Activated CD8-positive, alpha-beta T cell treated with anti-CD3 and anti-CD28 coated beads, Interleukin-2, amount 10 ng/mL, durations not matched to agents 7 days and 5 days (primary cell): ENCODE data around the gene GRIA1. TPM values are rescaled to one million over a fixed set of nuclear protein-coding genes. Genes with fewer than 3 reads are reported as not detected.

Source experiments
- ATAC-seq: fragments of 150-1000 bp; cut with Tn5 transposase; one replicate; pipeline ENCODE4 v1.10.0; 2021; ENCODE audit warnings: moderate library complexity
- CTCF ChIA-PET: fragments of 350-600 bp; sonication (Branson Sonifier 250); formaldehyde crosslinking; loops from one replicate; lab custom pipeline; 2021; ENCODE audit warnings: antibody characterized with exemption; lab: Charles Lee
- POLR2A ChIA-PET: fragments of 350-600 bp; sonication (Branson Sonifier 250); formaldehyde crosslinking; loops from one replicate; lab custom pipeline; 2021; ENCODE audit warnings: antibody characterized with exemption; lab: Charles Lee
- DNase-seq: peaks from one replicate; pipeline ENCODE4 v3.0.0-alpha.2; 2020
- H3K27ac Mint-ChIP-seq: one replicate; pipeline ENCODE4 v1.8.0; 2021; ENCODE audit warnings: mild to moderate bottlenecking, mixed read lengths
- H3K27me3 Mint-ChIP-seq: one replicate; pipeline ENCODE4 v1.8.0; 2021; ENCODE audit warnings: low read depth, mixed read lengths
- H3K36me3 Mint-ChIP-seq: one replicate; pipeline ENCODE4 v1.8.0; 2021; ENCODE audit warnings: low read depth, mixed read lengths
- H3K4me1 Mint-ChIP-seq: one replicate; pipeline ENCODE4 v1.8.0; 2021; ENCODE audit warnings: low read depth, mixed read lengths
- H3K4me3 Mint-ChIP-seq: one replicate; pipeline ENCODE4 v1.8.0; 2021; ENCODE audit warnings: mild to moderate bottlenecking, mixed read lengths
- H3K9me3 Mint-ChIP-seq: one replicate; pipeline ENCODE4 v1.8.0; 2022; ENCODE audit warnings: mixed read lengths; ENCODE audit not compliant: insufficient read depth
- total RNA-seq, 2 experiments: library from RNA; stranded (reverse); gene quantifications; one replicate each; pipeline ENCODE4 v1.2.3, GENCODE V29; 2021

The GRIA1 gene
- total RNA-seq, 2 experiments from 2014 or later = not detected

- Mint-ChIP-seq H3K36me3 (no peaks in the 10 kb centered on the region), H3K4me1 (no peaks in the 10 kb centered on the region), H3K27ac (no peak overlapping the region), H3K4me3 (no peak overlapping the region), H3K27me3 (no peaks in the 10 kb centered on the region), H3K9me3 (no peaks in the 10 kb centered on the region)
- ATAC-seq (no peak), DNase-seq (no peak)
- CTCF ChIA-PET = no interaction called here
- POLR2A ChIA-PET = no interaction called here
Measured at GRCh38 chr5:153533546-153533945, 43.1 kb downstream of the GRIA1 start.

- H3K36me3 Mint-ChIP-seq = no peaks in the 10 kb centered on the region
- H3K4me3 Mint-ChIP-seq = no peak overlapping the region
- ChIA-PET POLR2A (no interaction called here), CTCF (no interaction called here)
- DNase-seq (no peak), ATAC-seq (no peak)
- no peaks in the 10 kb centered on the region for H3K4me1 Mint-ChIP-seq
- no peaks in the 10 kb centered on the region for H3K27me3 Mint-ChIP-seq
- no peak overlapping the region for H3K27ac Mint-ChIP-seq
- H3K9me3 Mint-ChIP-seq = no peaks in the 10 kb centered on the region
Measured at GRCh38 chr5:153534102-153534501, 43.6 kb downstream of the GRIA1 start.

GRCh38 chr5:153537207-153537606 lies 46.7 kb downstream of the GRIA1 start:
- DNase-seq (no peak), ATAC-seq (no peak)
- Mint-ChIP-seq H3K4me1 (no peaks in the 10 kb centered on the region), H3K36me3 (no peaks in the 10 kb centered on the region), H3K27me3 (no peaks in the 10 kb centered on the region), H3K4me3 (no peak overlapping the region), H3K27ac (no peak overlapping the region), H3K9me3 (peaks cover 3% of the 10 kb centered on the region)
- POLR2A ChIA-PET = no interaction called here
- CTCF ChIA-PET = no interaction called here

DNA sequence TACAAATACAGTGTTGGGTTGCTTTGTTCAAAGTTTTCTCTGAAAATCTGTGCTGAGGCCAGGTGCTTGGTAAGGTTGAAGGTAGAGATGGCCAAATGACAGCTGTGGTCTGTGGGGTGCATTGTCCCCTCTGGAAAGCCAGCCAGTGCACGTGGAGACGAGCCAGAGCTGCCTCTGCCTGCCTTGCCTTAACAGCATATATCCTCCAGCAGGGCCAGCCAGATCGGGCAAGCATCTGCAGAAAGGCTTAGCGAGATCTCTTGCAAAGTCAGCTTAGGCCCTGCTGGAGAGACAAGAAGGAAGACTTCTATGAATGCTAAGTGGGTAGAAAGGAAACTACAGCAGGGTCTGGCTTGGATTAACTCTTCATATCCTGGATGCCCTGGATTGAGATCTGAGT lies 49.5 kb downstream of the GRIA1 start:
- H3K27me3 Mint-ChIP-seq = no peaks in the 10 kb centered on the region
- no peak for ATAC-seq
- H3K36me3 Mint-ChIP-seq = no peaks in the 10 kb centered on the region
- H3K9me3 Mint-ChIP-seq = peaks cover 3% of the 10 kb centered on the region
- POLR2A ChIA-PET = no interaction called here
- no peak overlapping the region for H3K27ac Mint-ChIP-seq
- CTCF ChIA-PET = no interaction called here
- H3K4me1 Mint-ChIP-seq = no peaks in the 10 kb centered on the region
- no peak for DNase-seq
- H3K4me3 Mint-ChIP-seq = no peak overlapping the region

DNA sequence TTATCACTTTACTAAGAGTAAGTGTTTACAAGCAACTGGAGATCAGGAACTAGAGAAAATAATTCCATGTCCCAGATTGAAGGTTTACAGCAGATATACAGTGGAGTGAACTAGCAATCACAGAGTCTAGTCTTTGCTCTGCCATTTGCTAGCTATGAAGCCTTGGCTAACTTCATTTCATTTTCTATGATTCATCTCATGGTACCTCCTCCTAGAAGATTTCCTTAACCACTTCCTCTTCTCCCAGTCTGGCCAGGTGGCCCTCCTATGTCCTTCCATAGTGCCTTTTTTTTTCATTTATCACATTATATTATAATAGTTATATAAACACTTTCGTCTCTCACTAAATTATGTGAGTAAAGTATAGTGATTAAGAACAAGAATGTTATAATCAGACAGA lies 52.1 kb downstream of the GRIA1 start:
- POLR2A ChIA-PET = interaction anchor here (0.7 kb wide), 1 partner anchor 81 kb away, joined by 4 read pairs; no protein-coding TSS in a partner anchor
- H3K4me3 Mint-ChIP-seq = no peak overlapping the region
- DNase-seq = no peak

GRCh38 chr5:153543288-153543687 lies 52.8 kb downstream of the GRIA1 start:
- H3K27ac Mint-ChIP-seq = no peak overlapping the region
- no peaks in the 10 kb centered on the region for H3K4me1 Mint-ChIP-seq
- no peak for DNase-seq
- no peak for ATAC-seq
- ChIA-PET POLR2A (no interaction called here), CTCF (no interaction called here)
- H3K36me3 Mint-ChIP-seq = no peaks in the 10 kb centered on the region
- no peaks in the 10 kb centered on the region for H3K27me3 Mint-ChIP-seq
- no peak overlapping the region for H3K4me3 Mint-ChIP-seq
- peaks cover 3% of the 10 kb centered on the region for H3K9me3 Mint-ChIP-seq

More for the DNA sequence above, 52.1 kb downstream of the GRIA1 start:
- H3K36me3 Mint-ChIP-seq = no peaks in the 10 kb centered on the region
- no peak overlapping the region for H3K27ac Mint-ChIP-seq
- peaks cover 3% of the 10 kb centered on the region for H3K9me3 Mint-ChIP-seq
- no peak for ATAC-seq
- no peaks in the 10 kb centered on the region for H3K4me1 Mint-ChIP-seq
- no peaks in the 10 kb centered on the region for H3K27me3 Mint-ChIP-seq
- CTCF ChIA-PET = no interaction called here

DNA sequence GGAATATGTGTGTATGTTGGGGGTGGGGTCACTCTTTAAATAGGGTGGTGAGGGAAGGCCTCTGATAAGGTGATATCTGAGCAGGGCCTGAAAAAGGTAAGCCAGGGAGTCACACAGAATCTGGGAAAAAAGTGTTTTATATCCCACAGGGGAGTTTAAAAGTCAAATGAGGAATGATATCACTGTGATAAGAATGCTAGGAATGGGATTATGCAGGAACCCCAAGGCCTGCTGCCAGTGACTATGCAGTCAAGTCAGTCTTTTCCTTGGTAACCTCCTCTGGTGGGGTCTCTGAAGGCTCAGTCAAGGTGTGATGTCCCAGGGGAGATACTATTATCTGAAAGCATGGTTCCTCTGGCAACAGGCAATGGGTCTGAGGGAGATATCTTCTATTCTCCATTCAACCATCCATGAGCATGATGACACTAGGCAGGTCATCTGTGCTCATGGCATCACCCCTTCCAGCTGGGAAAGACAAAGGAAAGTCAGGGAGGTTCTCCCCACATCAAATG lies 53.5 kb downstream of the GRIA1 start:
- Mint-ChIP-seq H3K9me3 (peaks cover 3% of the 10 kb centered on the region), H3K4me3 (no peak overlapping the region), H3K27me3 (no peaks in the 10 kb centered on the region), H3K27ac (no peak overlapping the region), H3K4me1 (no peaks in the 10 kb centered on the region), H3K36me3 (no peaks in the 10 kb centered on the region)
- DNase-seq (no peak), ATAC-seq (no peak)
- ChIA-PET CTCF (no interaction called here), POLR2A (no interaction called here)

GRCh38 chr5:153544706-153545105 lies 54.2 kb downstream of the GRIA1 start:
- ATAC-seq (no peak), DNase-seq (no peak)
- ChIA-PET POLR2A (no interaction called here), CTCF (no interaction called here)
- Mint-ChIP-seq H3K36me3 (no peaks in the 10 kb centered on the region), H3K4me1 (no peaks in the 10 kb centered on the region), H3K9me3 (peaks cover 3% of the 10 kb centered on the region), H3K4me3 (no peak overlapping the region), H3K27me3 (no peaks in the 10 kb centered on the region), H3K27ac (no peak overlapping the region)

DNA sequence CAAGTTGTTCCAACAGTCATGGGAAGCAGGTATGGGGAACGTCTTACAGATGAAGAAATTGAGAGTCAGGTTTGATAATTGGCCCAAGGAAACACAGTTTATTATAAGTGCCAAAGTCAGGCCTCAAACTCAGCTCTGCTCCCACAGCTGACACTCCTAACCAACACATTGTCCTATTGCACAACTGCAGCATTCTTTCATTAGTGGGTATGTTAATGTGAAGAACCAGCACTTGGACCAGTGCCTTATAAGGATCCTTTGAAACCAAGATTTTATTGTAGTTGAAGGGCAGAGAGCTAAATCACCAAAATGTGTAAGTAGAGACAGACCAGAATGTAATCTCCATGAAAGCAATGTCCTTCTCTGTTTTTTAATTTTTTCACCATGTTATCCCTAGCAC lies 56.1 kb downstream of the GRIA1 start:
- CTCF ChIA-PET = no interaction called here
- Mint-ChIP-seq H3K36me3 (no peaks in the 10 kb centered on the region), H3K27me3 (no peaks in the 10 kb centered on the region), H3K4me3 (no peak overlapping the region), H3K27ac (no peak overlapping the region), H3K4me1 (no peaks in the 10 kb centered on the region), H3K9me3 (peaks cover 3% of the 10 kb centered on the region)
- POLR2A ChIA-PET = no interaction called here
- ATAC-seq (no peak), DNase-seq (no peak)

GRCh38 chr5:153551537-153552079 lies 61.1 kb downstream of the GRIA1 start:
- Mint-ChIP-seq H3K27ac (no peak overlapping the region), H3K27me3 (no peaks in the 10 kb centered on the region), H3K36me3 (no peaks in the 10 kb centered on the region), H3K9me3 (no peaks in the 10 kb centered on the region), H3K4me1 (peaks cover 2% of the 10 kb centered on the region), H3K4me3 (no peak overlapping the region)
- DNase-seq = no peak
- CTCF ChIA-PET = no interaction called here
- POLR2A ChIA-PET = no interaction called here
- no peak for ATAC-seq

DNA sequence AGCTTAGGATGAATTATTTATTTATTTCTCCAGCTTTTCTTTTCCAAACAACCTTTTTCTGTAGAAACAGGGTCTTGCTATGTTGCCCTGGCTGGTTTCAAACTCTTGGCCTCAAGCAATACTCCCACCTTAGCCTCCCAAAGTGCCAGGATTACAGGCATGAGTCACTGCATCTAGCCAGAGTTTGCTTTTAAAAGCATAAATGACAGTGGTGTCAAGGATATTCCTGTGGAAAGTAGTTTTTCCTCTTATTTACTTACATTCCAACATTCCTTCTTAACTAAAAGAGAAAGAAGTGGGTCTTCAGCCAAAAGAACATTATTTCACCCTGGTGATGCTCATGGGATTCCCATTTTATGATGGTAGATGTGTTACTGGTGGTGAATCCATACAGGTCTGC lies 62.4 kb downstream of the GRIA1 start:
- DNase-seq (no peak), ATAC-seq (no peak)
- H3K4me3 Mint-ChIP-seq = no peak overlapping the region
- H3K36me3 Mint-ChIP-seq = no peaks in the 10 kb centered on the region
- no peaks in the 10 kb centered on the region for H3K9me3 Mint-ChIP-seq
- no peaks in the 10 kb centered on the region for H3K27me3 Mint-ChIP-seq
- no peak overlapping the region for H3K27ac Mint-ChIP-seq
- ChIA-PET POLR2A (no interaction called here), CTCF (no interaction called here)
- H3K4me1 Mint-ChIP-seq = peaks cover 2% of the 10 kb centered on the region

- CTCF ChIA-PET = no interaction called here
- DNase-seq (no peak), ATAC-seq (no peak)
- Mint-ChIP-seq H3K27me3 (no peaks in the 10 kb centered on the region), H3K9me3 (no peaks in the 10 kb centered on the region), H3K4me3 (no peak overlapping the region), H3K36me3 (no peaks in the 10 kb centered on the region), H3K27ac (no peak overlapping the region), H3K4me1 (peaks cover 2% of the 10 kb centered on the region)
- POLR2A ChIA-PET = no interaction called here
Measured at GRCh38 chr5:153555420-153556114, 65.1 kb downstream of the GRIA1 start.
